HG03064 (cell line): Measurements from ENCODE around the gene SNX5.

Source experiments
- ATAC-seq: cut with Tn5 transposase; IDR thresholded peaks from one replicate; pipeline ENCODE4 v1.9.1; 2021; ENCODE audit warnings: low read depth; ENCODE audit not compliant: unreplicated experiment

Gene SNX5

DNA sequence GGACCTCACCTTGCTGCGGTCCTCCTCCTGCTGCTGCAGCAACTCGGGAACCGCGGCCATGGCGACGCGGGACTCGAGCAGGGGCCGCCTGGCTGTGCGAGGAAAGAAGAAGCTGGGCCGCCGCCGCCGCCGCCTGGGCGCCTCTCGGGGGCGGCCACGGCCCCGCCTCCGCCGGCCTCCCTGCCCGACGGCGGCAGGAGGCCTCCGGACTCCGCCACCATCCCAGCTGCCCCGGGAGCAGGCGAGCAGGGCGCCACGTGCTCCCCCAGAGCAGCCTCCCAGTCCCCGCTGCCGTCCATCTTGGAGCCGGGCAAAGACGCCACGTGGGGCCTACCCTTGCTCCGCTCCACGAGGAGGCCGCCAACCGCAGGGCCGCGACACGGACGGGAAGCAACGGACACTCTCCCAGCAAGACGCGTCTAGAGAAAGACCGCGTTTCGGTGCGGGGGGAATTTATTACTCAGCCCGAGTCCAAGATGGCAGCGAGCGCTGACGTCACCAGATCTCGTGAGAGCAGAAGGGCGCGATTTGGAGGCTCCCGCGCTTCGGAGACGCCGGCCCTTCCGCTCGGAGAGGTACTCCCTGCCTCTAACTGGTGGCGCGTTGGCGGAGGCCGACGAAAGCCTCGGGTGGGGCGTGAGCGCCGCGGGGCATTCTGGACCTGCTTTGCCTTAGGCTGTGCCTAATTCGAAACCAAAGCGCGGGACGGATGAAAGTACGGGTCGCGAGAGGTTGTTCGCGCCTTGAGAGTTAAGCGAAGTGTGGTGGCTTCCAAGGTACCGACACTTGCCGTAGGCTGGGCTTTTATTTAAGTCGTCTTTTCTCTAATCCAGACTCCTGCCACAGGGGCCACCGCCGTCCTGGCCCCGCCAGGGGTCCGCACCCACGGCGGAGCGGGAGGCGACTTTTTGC lies at the start of gene SNX5, which contains the start of gene MGME1:
Gene SNX5, minus strand, starts transcription at position 429 of the 912 bp plus-strand sequence. Its CDS starts 369 bp downstream, at position 60.
Gene MGME1, plus strand, starts transcription at position 653 of the 912 bp plus-strand sequence. CDS start 842 bp downstream, outside the sequence.
- peak; percentile 67 for ATAC-seq

- no peak for ATAC-seq
Measured at GRCh38 chr20:18018100-18018499, 49.5 kb upstream of the SNX5 start.

DNA sequence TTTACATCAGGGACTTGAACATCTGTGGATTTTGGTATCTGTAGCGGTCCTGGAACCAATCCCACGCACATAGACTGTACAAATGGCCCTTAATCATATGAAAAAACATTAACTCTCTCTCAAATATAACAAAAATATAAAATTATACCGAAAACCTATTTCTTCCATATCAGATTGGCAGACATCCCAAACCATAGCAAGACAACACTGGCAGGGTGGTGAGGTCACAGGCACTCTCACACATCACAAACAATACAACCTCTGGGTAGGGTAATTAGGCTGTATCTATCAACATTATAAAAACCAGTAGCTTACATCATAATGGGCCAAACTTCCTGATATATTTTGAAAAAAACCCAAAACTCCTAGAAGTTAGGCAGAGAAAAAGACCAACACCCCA lies 48.2 kb upstream of the SNX5 start:
- ATAC-seq: no peak

- no peak for ATAC-seq
Measured at GRCh38 chr20:18014411-18014810, 45.8 kb upstream of the SNX5 start.

DNA sequence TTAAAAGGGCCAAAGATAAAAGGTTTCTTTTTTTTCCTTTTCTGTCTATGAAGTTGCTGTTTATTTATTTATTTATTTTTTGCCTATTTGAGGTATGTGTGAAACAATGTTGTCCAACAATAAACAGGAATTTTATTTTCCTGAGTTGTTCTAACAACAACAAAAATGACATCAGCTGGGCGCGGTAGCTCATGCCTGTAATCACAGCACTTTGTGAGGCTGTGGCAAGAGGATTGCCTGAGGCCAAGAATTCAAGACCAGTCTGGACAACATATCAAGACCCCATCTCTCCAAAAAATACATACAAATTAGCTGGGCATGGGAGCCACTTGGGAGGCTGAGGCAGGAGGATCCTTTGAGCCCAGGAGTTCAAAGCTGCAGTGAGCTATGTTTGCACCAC lies 44.3 kb upstream of the SNX5 start:
- ATAC-seq: no peak

DNA sequence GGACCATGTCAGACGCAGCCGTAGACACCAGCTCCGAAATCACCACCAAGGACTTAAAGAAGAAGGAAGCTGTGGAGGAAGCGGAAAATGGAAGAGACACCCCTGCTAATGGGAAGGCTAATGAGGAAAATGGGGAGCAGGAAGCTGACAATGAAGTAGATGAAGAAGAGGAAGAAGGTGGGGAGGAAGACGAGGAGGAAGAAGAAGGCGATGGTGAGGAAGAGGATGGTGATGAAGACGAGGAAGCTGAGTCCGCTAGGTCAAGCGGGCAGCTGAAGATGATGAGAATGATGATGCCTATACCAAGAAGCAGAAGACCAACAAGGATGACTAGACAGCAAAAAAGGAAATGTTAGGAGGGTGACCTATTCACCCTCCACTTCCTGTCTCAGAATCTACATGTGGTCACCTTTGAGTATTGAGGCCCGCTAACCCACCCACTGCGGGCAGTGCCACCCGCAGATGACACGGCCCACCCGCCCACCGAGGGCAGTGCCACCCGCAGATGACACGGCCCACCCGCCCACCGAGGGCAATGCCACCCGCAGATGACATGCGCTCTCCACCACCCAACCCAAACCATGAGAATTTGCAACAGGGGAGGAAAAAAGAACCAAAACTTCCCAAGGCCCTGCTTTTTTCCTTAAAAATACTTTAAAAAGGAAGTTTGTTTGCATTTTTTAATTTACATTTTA lies 43.5 kb upstream of the SNX5 start:
- ATAC-seq: no peak

DNA sequence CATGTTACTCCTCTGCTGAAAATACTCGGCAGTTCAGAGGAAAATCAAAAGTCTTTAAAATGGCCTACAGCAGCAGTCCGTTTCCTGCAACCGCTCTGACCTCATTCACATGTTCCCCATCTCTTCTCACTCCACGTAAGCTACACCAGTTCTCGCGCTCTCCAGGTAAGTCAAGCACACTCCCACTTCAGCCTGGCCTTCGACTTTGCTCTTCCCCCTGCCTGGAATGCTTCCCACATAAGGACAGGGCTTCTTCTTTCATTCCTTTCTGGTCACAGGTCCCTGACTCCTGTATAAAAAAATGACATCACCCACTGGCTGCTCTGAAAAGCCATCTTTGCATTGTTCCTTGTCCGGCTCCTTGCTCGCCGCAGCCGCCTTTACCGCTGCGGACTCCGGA lies 42.9 kb upstream of the SNX5 start:
- ATAC-seq: no peak

GRCh38 chr20:18009116-18009515 lies 40.5 kb upstream of the SNX5 start:
- no peak for ATAC-seq

DNA sequence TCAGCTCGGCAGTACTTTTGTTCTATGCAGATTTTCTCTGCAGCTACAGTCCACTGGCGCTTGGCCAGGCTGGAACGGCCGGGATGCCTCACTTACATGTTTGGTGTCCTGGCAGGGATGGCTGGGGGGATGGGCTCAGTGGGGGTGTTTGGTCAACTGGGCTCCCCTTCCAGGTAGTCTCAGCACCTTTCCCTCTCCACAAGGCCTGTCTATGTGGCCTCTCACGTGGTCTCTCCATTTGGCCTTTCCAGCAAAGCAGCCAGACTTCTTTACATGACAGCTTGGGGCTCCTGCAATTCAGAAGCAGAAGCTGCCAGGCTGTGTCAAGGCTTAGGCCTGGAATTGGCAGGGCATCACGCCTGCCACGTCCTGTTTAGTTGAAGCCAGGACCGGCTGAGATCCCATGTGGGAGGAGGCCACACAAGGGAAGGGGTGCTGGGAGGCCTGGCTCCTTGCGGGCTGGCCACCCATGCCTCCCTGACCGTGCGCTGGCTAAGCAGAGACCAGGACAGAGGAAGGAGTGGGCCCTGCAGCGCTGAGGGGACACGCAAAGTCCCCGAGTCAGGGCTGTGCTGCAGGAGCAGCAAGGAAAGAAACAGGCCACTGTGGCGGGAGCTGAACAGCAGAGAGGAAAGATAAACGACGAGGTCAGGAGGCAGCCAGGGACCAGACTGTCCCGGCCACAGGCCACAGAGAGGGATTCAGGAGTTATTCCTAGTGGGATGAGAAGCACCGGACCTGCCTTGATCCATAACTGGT lies 39.1 kb upstream of the SNX5 start:
- no peak for ATAC-seq

- ATAC-seq: no peak
Measured at GRCh38 chr20:18006684-18007083, 38.1 kb upstream of the SNX5 start.

DNA sequence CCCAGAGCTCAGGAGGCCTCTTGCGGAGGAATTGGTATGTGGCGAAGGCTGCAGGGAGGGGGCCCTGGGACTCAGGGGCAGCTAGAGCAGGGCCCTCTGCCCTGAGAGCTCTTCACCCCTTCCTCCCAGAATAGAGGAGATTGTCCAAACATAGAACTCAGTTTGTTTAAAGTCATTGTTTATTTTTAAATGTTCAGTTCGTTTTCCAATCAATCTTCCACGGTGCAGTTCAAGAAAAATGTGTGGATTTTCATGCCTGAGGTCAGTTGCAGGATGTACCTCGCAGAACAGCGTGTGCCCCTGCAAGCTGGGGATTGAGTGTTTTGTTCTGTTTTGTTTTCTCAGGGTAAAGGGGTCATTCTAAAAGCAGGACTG lies 37.4 kb upstream of the SNX5 start:
- no peak for ATAC-seq

- peak; percentile 95 for ATAC-seq
Measured at GRCh38 chr20:18005170-18005989, 36.8 kb upstream of the SNX5 start.

DNA sequence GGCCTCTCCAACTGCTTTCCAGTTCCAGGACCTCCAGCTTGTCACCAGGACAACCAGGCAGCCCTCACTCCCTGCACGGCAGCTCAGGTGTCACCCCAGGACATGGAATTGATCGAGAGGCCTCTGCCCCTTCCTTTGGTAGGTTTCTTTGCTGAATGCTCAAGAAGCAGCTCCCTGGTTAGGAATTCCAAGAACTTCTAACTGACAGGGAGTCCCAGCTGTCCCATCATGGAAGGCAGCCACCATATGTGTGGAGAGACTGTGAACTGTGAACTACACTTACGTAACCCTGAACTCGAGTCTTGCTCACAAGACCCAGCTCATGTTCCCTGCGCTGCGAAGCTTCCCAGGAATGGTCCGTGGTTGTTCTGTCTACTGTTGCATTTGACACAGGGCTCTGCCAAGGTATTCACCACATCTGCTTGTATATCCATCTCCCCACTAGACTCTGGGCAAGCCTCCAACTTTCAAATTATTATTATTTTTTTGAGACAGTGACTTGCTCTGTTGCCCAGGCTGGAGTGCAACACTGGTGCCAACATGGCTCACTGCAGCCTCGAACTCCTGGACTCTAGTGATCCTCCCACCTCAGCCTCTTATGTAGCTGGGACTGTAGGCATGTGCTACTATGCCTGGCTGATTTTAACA lies 35.9 kb upstream of the SNX5 start:
- no peak for ATAC-seq

DNA sequence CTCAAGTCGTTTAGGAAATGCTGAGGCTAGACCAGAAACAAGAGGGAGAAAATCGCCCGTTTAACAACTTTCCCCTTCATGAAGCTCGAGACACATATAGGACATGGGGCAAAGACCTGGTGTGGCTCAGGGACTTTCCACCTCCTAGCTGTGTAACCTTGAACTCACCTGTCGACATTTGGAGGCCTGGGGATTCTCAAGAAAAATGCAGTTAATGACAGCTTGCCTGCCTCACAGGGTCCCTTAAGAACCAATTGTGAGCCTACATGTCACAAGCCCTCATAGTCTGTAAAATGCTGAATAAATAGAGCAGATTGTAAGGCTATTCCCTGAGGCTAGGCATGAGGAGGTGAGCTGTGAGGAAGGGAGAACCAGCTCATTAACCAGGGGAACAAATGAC lies 35.3 kb upstream of the SNX5 start:
- ATAC-seq: no peak

- ATAC-seq: no peak
Measured at GRCh38 chr20:18001131-18001921, 32.7 kb upstream of the SNX5 start.

DNA sequence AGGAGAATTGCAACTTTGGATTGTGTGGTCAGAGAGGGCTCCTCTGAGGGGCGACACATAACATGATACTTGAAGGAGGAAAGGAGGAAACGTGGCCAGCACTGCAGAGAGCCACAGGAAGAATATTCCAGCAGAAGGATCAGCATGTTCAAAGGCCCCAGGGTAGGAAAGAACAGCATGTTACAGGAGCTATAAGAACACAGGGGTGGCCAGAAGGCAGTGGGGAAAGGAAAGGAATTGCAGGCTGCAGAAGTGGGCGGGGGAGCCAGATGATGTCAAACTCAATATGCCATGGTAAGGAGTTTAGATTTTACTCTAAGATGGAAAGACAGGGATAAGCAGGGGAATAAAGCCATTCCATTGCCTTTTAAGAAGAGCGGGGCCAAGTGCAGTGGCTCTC lies 31.0 kb upstream of the SNX5 start:
- no peak for ATAC-seq

DNA sequence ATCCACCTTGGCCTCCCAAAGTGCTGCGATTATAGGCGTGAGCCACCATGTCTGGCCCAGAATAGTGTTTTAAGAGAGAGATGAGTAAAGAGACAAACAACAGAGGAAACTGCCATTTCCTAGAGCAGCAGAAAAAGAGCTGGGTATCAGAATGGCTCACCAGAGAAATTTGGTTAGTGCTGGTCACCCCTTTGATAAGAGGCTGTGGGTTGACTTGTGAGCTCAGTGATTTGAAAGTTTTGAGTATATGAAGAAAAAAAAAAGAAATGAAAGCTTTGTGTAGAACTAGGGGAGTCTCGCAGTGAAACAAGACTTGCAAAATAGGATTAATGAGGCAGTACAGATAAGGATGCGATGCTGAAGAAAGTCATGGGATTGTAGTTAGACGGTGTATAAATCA lies 29.9 kb upstream of the SNX5 start:
- ATAC-seq: no peak

DNA sequence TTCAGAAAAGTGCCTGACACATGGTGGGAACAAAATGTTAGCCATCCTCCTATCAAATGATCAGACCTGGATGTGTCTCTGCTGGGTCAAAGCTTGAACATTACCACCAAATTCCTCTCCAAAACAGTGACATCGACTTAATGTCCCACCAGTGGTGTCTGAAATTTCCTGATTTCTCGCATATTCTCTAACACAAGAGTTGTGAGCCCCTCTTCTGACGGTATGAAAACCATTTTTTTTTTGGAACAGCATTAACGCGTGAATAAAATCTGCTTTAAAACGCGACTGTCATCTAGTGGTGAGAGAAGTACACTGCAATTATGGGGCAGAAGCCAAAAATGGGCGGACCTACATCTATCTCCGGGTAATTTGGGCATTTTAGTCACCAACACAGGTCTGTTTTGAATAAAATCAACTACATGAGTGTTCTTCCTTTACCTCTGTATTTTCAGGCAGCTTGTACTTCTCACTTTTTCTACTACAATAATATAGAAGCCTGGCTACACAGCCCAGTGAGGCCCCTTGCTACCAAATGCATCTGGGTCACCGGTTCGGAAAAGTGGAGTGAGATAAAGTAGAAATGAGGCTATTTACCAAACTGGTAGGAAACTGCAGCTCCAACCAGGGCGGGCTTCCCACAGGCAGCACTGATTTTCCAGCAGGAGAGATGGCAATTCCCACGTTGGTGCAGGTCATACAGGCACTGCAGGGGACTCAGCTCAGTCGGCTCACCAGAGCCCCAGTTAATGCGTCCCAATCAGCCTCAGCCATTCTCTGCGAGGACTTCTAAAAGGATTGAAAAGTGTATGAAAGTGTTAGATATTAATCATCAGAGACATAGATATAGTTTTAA lies 27.6 kb upstream of the SNX5 start:
- ATAC-seq: no peak
